GM13976 (cell line): ENCODE measurements around the gene RNF214.

ENCODE experiments used
- DNase-seq: peaks from one replicate; pipeline ENCODE4 v3.0.0; 2012; ENCODE audit warnings: low spot score
- in situ Hi-C: fragments of 300-500 bp; cut with MboI; formaldehyde crosslinking; loops from one replicate; pipeline ENCODE4 v1.12.0; 2022; ENCODE audit warnings: low sequenced_read_pairs, mixed read lengths, inconsistent platforms; ENCODE audit not compliant: unreplicated experiment
- TF ChIP-seq, protein P1 (sequence below): IDR thresholded peaks from 2 replicates; pipeline ENCODE4 v1.5.1; 2012; ENCODE audit warnings: borderline replicate concordance, mild to moderate bottlenecking; ENCODE audit not compliant: insufficient read depth; ENCODE audit errors: extremely low read depth, missing control alignments, control extremely low read depth

RNF214 gene

DNA sequence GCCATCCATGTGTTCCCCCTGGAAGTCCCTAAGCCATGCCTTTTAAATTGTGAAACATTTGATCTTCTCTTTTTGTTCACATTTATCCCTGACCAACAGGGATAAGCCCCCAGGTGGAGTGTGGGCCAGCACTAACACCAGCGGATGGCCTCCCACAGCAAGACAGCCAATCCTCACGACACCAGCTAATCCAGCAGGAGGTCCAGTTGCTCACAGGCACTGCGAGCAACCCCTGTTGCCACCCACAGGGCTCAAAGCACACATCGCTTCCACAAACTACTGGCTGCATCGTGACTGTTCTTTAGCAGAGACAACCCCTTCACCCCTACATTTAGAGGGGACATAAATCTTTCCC is 2.6 kb upstream of the RNF214 start:
- DNase-seq = no peak
- in situ Hi-C loops = loop anchor here (5.0 to 10.0 kb wide), 2 partner anchors 48 to 345 kb away; no protein-coding TSS in a partner anchor
- TF ChIP-seq, protein P1, sequence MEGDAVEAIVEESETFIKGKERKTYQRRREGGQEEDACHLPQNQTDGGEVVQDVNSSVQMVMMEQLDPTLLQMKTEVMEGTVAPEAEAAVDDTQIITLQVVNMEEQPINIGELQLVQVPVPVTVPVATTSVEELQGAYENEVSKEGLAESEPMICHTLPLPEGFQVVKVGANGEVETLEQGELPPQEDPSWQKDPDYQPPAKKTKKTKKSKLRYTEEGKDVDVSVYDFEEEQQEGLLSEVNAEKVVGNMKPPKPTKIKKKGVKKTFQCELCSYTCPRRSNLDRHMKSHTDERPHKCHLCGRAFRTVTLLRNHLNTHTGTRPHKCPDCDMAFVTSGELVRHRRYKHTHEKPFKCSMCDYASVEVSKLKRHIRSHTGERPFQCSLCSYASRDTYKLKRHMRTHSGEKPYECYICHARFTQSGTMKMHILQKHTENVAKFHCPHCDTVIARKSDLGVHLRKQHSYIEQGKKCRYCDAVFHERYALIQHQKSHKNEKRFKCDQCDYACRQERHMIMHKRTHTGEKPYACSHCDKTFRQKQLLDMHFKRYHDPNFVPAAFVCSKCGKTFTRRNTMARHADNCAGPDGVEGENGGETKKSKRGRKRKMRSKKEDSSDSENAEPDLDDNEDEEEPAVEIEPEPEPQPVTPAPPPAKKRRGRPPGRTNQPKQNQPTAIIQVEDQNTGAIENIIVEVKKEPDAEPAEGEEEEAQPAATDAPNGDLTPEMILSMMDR = no peak

DNA sequence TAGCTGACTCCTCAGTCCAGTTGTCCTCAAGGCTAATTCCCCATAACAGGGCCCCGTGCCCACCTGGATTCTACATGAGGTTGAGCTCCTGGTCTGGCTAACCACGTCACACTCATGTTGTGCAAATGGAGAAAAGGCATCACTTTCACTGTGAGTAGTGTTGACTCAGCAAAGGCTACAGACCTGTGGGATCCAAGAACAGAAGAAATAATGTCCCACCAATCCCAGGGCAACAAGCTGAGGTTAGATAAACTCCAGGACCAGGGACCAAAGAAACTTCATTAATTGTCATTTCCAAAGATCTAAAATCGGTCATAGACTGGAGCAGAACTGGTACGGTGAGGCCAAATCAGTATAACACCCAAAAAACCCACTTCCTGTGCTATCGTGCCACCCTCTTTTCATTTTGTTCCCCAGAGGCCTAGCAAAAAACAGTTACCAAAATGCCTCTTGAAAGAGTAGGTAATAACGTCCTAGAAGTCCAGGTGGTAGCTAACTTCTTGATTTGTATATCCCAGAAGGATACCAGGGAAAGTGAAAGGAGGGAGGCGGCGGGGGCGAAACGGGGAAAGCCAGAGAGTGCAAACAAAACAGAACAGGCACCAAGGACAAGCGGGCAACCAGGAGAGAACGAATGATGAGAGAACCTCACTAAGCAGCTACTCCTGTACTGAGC is 2.0 kb upstream of the RNF214 start:
- TF ChIP-seq, protein P1 = no peak

DNA sequence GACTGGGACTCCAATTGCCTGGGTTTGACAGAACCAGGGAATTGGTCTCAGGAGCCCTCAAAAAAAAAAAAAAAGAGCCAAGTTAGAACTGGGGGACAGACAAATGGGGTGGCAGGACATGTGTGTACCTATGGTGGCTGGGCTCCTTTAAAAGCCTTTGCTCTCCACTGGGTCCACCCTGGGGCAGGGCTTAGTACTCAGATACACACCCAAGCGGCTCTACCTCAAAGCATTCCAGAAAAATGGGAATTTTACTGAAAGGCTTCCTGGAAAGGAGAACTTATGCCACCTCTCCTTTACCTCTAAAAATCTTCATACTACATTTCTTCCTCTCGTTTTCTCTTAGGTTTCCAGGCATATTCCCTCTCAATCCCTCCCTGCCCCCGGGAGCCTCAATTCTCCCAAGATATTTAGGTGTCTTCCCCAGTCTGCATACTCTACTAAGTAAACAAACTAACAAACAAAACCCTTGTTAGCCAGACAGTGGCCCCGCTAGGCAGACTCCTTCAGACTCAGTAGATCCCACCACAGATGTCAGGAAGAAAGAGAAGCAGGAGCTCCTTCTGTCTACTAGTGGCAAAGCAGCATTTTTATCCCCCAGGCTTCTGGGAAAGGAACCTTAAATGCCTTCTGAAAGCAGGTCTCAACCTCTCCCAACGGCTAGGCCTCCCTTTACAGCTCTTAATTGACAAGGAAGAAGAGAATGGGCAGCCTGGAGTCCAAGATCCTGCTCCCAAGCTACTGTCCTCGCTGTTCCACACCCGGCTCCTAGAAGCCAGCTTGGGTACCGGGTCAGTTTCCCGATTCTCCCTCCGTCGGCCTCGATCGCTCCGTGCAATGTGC is 1.3 kb upstream of the RNF214 start:
- no peak for DNase-seq
- in situ Hi-C loops = no loop called here
- TF ChIP-seq, protein P1 = no peak

More for the DNA sequence above, 2.0 kb upstream of the RNF214 start:
- in situ Hi-C loops = no loop called here
- peak; percentile 56 for DNase-seq

DNA sequence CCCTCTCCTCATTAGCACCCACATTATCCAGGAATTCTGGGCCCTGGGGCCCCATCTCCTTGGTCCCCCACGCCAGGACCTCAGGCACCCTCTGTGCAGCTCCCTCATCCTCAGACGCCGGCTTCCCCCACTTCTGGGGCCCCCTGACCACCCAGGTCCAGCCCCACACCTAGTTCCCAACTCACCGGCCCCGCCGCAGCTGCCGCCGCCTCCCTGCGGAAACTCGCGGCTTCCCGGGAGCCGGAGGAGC is 704 bp upstream of the RNF214 start, which contains the start of gene PCSK7:
Gene PCSK7 (minus strand): TSS at position 232 of the 250 bp plus-strand sequence. CDS start 2,229 bp downstream, outside the sequence.
- in situ Hi-C loops = no loop called here
- no peak for DNase-seq
- TF ChIP-seq, protein P1 = no peak

GRCh38 chr11:117232911-117233409 is 489 bp downstream of the RNF214 start:
- in situ Hi-C loops = no loop called here
- peak; percentile 70 for DNase-seq
- TF ChIP-seq, protein P1 = no peak

DNA sequence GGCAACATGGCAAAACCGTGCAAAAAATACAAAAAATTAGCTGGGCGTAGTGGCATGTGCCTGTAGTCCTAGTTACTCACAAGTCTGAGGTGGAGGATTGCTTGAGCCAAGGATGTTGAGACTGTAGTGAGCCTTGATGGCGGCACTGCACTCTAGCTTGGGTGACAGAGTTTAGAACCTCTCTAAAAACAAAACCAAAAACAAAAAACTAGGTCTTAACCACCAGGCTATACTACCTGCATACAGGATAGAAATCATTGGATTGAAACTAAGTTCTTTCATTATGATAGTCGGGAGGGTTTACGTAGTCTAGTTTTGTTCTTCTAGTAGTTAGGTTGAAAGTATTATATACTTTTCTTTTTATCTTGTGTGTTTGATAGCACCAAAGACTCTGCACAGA is 5.8 kb downstream of the RNF214 start:
- DNase-seq = no peak
- in situ Hi-C loops = no loop called here
- TF ChIP-seq, protein P1 = no peak
